HG03469 (cell line): ENCODE data around the gene SLC25A20.

Experiments
- ATAC-seq: cut with Tn5 transposase; IDR thresholded peaks from one replicate; pipeline ENCODE4 v1.9.1; 2021; ENCODE audit warnings: mild to moderate bottlenecking, moderate library complexity, moderate number of reproducible peaks; ENCODE audit not compliant: unreplicated experiment

Gene SLC25A20

DNA sequence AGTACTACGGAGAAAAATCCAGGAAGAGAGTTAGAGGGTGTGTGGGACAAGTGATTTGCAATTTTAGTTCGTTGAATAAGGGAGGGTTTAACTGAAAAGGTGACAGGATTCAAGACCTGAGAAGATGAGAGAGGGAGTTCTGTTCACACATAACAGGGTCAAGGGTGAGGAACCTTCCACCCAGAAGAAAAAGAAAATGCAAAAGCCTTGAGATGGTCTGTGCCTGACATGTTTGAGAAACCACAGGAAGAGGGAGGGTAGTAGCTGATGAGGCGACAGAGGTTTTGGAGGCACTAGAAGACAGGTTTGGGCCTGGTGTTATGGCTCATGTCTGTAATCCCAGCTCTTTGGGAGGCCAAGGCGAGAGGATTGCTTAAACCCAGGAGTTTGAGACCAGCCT is 591 bp upstream of the SLC25A20 start:
- ATAC-seq, result no peak

DNA sequence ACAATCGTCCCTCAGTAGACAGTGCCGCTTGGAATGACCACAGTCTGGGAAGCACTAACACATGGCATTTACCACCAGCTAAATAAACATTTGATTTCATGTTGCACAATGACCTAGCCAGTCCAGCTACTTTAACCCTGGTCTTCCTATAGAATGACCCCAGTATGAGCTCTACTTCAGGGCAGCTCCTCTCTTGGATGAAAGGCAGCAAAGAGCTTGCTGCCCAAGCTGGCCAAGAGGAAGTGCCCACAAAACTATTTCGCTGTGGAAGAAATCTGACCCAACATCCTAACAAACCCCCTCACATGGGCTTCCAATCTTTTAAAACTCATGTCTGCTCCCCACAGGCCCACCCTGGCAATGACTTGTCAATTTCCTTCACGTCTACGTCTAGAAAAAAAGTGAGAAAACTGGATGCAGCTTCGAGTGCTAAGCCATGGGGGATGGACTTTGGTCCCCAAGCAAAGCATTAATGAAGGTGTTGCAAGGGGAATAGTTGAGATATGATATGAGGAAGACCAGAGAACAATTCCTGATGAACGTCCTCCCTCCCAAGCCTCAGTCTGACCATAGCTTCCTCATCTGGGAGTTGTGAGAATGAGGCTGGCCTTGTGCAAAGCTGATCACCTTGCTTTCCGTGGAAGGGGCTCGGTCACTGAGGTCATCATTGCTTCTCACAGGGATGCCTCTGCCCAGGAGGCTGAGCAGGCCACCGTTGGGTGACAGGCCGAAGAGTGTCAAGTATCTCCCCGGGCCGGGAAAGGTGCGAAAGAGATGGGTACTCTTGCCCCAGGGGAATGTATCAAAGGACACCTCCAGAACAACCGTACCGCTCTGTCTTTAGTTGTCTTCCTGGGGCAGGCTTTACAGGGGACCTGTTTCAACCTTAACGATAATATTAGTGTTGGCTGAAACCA is 964 bp downstream of the SLC25A20 start:
- no peak for ATAC-seq

DNA sequence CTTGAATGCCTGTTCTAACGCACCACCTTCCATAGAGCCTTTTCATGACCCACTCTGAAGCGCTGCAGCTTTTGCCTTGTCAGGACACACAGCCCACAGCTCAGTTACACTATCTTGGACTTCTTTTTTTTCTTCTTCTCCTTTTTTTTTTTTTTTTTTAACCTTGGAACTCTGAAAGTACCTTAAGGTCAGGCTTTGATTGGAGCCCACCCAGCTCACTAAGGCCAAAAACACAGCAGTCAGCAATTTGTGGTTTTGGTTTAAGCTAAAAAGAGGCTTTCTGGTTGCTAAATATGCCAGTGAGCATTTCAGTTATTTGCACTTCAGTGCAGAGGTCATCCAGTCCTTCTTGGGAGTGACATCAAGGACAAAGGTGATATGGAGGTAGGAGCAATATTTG is 1.7 kb downstream of the SLC25A20 start:
- ATAC-seq, result no peak

DNA sequence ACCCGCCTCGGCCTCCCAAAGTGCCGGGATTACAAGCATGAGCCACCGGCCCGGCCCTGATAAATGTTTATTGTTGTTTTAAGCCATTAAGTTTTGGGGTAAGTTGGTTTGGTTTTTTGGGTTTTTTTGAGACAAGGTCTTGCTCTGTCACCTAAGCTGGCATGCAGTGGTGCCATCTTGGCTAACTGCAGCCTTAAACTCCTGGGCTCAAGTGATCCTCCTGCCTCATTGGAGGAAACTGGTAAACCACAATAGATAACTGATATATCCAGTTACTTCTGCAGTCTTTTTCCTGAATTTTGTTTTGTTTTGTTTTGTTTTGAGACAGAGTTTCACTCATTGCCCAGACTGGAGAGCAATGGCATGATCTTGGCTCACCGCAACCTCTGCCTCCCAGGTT is 4.2 kb downstream of the SLC25A20 start:
- no peak for ATAC-seq

DNA sequence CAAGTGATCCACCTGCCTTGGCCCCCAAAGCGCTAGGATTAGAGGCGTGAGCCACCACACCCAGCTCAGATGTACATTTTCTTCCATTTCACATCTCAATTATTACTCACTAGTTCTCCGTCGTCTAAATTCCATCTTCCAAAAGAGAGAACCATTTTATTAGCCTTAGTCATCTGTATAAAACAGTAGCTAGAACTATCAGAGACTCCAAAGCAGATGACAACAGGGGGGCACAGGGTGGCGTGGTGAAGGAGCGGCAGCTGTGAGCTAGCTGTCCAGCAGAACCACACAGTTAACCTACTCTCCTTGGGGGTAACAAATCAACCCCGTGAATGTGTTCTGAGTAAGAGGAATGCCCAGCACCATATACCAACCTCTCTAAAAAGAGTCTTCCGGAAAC is 7.1 kb downstream of the SLC25A20 start:
- ATAC-seq, result no peak

DNA sequence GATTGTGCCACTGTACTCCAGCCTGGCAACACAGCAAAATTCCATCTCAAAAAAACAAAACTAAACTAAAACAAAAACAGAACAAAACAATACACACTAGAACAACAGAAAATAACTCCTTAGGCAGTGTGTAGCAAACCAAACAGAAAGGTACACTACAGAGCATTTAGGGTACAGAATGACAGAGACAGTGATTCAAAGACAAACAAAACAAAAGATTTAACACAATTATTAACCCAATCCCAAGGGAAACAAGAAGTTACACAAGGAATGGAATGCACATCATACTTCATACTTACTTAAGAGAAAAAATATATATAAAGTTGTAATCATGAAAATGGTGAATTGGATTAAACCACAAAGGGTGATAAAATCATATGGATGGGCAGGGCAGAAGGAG is 12.9 kb downstream of the SLC25A20 start:
- no peak for ATAC-seq

DNA sequence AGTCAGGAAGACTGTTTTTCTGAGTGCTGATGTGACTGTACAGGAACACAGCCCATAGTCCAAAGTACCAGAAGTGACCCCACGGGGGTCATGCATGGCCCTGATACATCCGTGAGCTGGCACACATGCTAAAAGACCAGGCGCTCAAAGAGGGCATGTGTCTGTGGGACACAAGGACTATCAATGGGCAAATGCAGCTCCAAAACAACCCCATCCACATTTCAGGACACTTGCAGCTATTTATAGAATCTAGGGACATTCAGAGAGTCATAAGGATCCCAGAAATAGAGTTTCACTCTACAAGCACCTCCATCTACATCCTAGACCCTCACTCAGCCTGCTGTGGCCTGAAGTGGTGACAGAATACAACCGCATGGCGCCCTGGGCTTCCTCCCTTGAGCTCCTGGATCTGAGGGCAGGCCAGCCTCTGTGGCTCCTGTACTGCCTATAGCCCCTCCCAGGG is 17.0 kb downstream of the SLC25A20 start:
- ATAC-seq, result no peak

DNA sequence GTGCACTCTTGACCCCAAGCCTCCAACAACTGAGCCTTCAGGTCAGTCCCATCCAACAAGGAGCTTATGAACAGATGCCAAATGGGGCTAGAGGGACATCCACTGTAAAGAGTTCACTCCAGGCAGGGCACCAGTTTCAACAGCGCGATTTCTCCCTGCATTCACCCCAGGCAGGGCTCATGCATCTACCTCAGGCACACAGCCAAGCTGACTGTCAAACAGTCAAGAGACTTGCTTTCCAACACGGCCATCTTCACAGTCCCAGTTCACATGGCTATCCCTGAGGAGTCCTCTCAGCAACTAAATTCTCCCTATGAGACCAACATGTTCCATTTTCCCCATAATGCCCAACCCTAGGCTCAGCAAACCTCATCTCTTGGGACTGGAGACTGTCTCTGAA is 17.7 kb downstream of the SLC25A20 start:
- no peak for ATAC-seq

DNA sequence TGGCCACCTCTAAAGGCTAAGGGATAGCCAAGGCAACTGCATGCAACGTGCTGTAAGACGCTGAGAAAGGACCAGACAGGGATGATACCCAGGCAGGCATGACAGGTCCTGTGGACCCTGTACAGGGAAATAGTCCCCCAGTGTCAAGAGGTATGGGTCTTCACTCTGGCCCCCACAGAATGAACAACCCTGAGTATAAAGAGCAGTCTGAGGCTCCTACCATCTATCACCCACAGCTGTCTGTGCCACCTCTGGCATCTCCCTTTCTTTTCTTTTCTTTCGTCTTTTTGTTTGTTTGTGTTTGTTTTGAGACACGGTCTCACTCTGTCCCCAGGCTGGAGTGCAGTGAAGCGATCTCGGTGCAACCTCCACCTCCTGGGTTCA is 18.7 kb downstream of the SLC25A20 start:
- ATAC-seq, result no peak

DNA sequence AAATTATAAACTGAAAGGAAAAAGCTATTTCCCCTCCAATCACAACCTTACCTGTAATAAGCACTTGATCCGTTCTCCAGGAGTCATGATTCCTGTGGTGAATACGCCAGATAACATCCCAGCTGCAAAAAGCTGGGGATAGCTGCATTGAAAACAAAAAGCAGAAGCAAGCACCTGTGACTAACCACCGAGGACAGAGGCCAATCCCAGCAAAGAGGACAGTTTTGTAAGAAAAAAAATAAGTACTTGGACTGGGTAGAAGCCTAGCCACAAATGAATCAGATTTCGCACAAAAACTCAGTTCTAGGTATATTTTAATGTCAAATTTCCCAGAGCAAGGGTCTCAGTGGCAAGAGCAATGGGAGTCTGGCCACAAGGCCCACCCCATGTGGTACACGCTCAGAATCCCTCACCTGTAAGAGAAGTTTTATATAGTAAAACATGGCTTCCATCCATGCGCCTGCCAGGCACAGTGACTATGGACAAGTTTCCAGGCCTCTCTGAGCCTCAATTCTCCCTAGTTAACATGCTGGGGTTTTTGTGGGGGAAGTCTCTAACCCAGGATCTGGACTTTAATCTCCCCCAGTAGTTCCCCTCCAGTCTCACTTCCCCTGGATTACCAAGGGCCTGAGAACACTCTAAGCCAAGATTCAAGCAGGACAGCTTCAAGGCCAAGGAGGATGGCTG is 19.2 kb downstream of the SLC25A20 start:
- ATAC-seq, result no peak

DNA sequence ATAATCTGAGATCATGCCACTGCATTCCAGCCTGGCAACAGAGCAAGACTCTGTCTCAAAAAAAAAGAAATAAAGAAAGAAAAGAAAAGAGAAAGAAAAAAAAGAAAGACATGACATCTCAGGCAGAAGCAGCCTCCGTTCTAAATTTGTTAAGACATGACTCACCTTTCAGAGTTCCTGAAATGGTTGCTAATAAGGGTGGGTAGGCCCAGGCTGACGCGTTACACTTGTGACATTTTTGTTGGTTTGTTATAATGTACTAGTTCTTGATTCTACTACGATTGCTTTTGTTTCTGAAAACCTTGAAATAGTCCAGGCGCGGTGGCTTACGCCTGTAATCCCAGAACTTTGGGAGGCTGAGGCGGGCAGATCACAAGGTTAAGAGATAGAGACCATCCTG is 21.0 kb downstream of the SLC25A20 start:
- ATAC-seq, result no peak

DNA sequence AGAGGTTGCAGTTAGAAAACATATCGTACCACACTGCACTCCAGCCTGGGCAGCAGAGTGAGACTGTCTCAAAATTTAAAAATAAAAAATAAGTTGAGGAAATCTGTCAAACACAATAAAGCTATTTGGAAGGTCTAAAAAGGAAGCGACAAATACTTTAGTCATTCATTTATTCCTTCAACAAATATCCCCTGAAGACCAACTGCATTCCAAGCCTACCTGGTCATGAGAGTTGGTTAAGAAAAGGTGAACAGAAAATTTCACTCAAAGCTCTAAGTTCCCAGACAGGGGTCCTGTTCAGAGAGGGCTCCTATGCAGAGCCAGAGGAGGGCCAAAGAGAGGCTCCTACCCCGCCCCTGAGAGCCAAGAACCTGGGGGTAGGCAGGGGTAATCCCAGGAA is 35.6 kb downstream of the SLC25A20 start:
- no peak for ATAC-seq

DNA sequence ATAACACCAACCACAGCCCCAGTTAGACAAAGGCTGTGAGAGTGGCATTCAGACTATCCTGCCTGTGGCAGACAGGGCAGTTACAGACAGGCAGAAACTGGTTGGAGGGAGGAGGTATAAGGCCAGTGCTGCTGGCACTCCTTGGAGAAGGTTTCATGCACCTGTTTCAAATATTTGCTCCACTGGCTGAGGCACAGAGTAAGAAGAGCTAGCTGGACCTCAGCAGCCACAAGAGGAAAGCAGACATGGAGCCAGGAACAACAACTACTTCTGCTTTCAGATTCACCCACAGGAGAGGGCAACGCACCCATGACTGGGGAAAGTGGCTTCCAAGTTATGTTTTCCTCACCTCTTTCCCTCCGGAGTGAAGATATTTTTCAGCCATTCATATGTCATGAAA is 39.5 kb downstream of the SLC25A20 start:
- ATAC-seq, result no peak

DNA sequence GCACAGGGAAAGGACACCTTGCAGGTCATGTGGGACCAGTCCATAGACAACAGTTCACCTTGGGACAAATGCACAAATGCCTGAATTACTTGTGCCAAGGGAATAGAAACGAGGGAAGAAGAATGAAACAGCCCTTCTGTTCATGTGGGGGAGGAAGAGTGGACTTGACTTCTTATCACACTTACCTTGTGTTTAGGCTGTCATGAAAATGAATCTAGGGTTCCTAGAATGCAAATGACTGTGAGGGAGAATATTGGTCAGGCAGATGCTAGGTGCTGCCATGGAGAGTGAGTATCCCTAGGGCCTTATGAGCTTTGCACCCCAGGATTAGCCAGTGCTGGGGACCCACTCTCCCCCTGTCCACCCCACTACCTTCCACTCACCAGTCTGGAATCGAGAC is 40.0 kb downstream of the SLC25A20 start:
- ATAC-seq, result no peak

DNA sequence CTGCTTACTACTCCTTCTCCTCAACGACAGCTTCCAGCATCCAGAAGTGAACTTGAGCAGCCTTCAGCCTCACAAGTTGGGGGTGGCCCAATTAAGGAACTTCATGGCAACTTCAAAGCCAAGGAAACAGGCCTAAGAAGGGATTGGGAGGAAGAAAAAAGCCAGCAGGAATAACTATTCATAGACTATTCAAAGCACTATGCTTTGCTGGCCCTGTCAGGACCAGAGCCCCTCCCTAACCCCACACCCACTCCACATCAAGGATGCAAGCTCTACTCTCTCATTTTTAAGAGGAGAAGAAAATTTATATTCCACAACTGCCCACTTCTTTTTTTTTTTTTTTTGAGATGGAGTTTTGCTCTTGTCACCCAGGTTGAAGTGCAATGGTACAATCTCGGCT is 41.0 kb downstream of the SLC25A20 start:
- no peak for ATAC-seq

DNA sequence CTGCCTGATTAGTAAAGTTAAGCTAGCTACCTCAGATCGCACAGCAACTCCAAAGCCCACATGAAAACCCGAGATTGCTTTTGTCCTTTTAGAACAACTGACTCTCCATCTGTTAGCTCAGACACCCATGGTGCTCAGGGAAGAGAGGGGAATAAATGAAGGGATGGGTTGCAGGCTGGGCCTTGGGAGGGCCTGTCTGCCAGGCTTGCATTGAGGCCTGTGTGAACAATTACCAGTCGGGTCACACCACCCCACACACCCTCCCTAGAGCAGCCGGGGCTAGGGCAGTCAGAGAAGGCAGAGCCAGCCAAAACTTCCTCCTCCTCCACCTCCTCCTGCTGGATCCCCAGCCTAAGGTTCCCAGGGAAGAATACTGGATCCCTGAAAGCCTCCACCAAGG is 42.2 kb downstream of the SLC25A20 start:
- no peak for ATAC-seq

DNA sequence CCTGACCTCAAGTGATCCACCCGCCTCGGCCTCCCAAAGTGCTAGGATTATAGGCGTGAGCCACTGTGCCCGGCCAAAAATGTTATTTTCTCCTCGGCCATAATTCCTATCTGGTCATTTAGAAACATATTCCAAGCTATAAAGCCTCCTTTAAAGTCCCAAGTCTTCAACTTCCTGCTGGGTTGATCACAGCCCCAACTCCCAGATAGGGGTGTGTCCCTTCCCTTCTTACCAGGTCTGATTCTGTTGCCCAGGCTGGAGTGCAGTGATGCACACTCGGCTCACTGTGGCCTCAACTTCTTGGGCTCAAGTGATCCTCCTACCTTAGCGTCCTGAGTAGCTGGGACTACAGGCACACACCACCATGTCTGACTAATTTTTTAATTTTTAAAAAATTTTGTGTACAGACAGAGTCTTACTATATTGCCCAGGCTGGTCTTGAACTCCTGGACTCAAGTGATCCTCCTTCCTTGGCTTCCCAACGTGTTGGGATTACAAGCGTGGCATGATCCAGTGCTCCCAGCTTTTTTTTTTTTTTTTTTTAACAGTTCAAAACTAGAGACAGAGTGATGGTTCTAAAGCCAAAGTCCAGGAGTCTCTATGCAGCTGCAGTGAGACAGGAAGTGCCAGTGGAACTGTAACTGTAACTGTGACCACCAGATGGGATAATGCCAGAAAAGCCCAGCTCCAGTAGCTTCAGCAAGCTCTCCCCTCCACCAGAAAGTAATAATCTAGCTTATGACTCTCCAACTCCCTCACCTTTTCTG is 42.8 kb downstream of the SLC25A20 start:
- no peak for ATAC-seq

DNA sequence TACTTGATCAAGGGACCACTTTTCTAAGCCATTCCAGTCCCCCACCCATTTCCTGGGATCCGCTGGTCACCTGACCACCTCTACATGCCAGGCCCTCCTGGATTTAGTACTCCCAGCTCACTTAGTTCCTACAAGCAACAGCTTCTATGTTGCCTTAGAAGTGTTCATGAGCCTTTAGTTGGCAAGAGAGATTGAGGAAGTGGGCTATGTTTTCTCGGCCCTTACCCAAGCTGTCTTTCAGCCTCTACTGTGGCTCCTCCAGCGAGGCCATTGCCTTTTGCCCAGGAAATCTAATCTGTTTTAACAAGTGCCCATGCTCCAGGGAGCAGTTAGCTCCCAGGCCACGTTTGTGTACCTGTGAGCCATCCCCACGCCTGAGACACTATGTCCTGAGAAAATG is 46.5 kb downstream of the SLC25A20 start:
- no peak for ATAC-seq

DNA sequence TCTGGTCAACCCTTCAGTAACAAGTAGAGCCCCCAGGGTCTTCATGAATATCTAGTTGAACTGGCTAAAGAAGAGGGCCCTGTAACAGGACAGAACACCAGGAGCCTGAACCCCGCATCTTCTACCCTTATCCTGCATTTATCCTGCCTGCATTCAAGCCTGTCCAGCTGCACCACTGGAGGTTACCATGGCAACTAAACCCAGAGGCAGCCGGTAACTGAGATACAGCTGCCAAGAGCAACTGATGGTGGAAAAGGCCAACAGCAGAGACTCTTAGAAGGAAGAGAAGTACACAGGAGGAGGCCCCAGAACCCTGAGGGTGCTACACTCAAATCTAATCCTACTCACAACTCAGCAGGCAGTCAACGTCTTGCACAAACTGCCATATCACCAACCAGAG is 47.3 kb downstream of the SLC25A20 start:
- ATAC-seq, result no peak

DNA sequence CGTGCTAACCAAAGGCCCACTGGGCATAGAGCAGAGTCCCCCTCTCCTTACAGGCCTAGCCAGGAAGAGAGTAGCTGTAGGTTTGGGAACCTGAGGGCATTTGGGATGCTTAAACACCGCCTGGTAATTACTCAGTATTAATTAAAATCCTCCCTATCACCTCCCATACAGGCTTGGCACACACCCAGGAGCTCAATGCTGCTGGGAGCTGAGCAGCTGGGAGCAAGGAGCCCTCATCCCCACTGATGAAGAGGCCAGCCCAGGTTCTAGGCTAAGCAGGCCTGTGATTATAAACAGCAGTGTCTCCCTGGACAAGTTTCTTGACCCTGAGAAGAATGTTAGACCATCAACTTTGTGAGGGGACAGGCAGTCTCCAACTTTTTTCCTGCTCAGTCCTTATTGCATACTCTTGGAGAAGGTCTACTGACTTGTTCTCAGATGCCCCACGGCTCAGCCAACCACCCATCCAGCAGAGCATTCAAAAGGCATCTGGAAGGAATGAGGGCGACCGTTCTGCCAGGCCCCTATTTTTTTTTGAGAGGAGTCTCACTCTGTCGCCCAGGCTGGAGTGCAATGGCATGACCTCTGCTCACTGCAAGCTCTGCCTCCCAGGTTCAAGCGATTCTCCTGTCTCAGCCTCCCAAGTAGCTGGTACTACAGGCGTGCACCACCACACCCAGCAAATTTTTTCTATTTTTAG is 49.7 kb downstream of the SLC25A20 start:
- ATAC-seq, result no peak
